DND-41 (cell line): ENCODE data around the gene PEMT.

Source experiments
- CTCF ChIP-seq: IDR thresholded peaks from 2 replicates; pipeline ENCODE4 v1.5.1; 2012; ENCODE audit warnings: borderline replicate concordance, low read length, moderate library complexity, mild to moderate bottlenecking; ENCODE audit not compliant: poor library complexity, severe bottlenecking; ENCODE audit errors: extremely low read depth
- EZH2 ChIP-seq: IDR thresholded peaks from 3 replicates; pipeline ENCODE4 v1.6.1; 2012; ENCODE audit warnings: borderline replicate concordance, low read depth, mild to moderate bottlenecking, moderate library complexity, low read length, inconsistent platforms; ENCODE audit not compliant: severe bottlenecking

GRCh38 chr17:17540278-17540906 lies 51.1 kb downstream of the PEMT start:
- TF ChIP-seq CTCF (no peak), EZH2 (no peak)
